Cardiac muscle cell (in vitro differentiated cells and primary cell): ENCODE data around the gene FCER2. TPM values are rescaled to one million over a fixed set of nuclear protein-coding genes. Genes with fewer than 3 reads are reported as not detected.
"Not testable (repeated sequence)": the region's sequence is repeated elsewhere in the genome, so short reads cannot be mapped to it uniquely, and the experiment has no call there.

Experiments
- DNase-seq, 2 donors: peaks; one replicate each; pipeline versions ENCODE4 v3.0.0 to v3.0.0-alpha.2; 2010 to 2017; ENCODE audit warnings: low read depth in 1 of 2, low spot score in 1 of 2
- H3K27ac ChIP-seq: fragments of 200-600 bp; sonication (generic); 2 replicates; pipeline ENCODE4 v1.5.1; 2016
- H3K27me3 ChIP-seq: fragments of 200-600 bp; sonication (generic); 2 replicates; pipeline ENCODE4 v1.6.0; 2016; ENCODE audit warnings: control low read depth
- H3K36me3 ChIP-seq: fragments of 200-600 bp; sonication (generic); 2 replicates; pipeline ENCODE4 v1.5.1; 2016; ENCODE audit warnings: control low read depth
- H3K4me1 ChIP-seq: fragments of 200-600 bp; sonication (generic); 2 replicates; pipeline ENCODE4 v1.8.1; 2017; ENCODE audit warnings: low read depth, mild to moderate bottlenecking, mixed run types
- H3K4me3 ChIP-seq: fragments of 200-600 bp; sonication (generic); 2 replicates; pipeline ENCODE4 v1.5.1; 2016; ENCODE audit warnings: mild to moderate bottlenecking
- H3K9me3 ChIP-seq: fragments of 200-600 bp; sonication (generic); 2 replicates; pipeline ENCODE4 v1.5.1; 2017; ENCODE audit warnings: low read depth, mild to moderate bottlenecking, control low read depth
- CTCF ChIP-seq: IDR thresholded peaks from 2 replicates; pipeline ENCODE4 v1.5.1; 2012; ENCODE audit warnings: low read depth, mild to moderate bottlenecking, low read length
- polyA plus RNA-seq: library from polyadenylated mRNA; unstranded; fragments of >200 nt; fragmentation: Nextera tagmentation; extraction: Ambion mirVana; gene quantifications from 2 replicates; pipeline ENCODE4 v1.2.1, GENCODE V29; 2016
- total RNA-seq: library from RNA; depleted of rRNA; stranded (reverse); fragments of >200 nt; gene quantifications from 2 replicates; pipeline ENCODE4 v1.2.3, GENCODE V29; 2016

FCER2 gene
- total RNA-seq = not detected in 2 replicates
- polyA plus RNA-seq = 0.39 TPM in 1 of 2 replicates, not detected in the other

GRCh38 chr19:7701654-7702457 is at the start of gene FCER2:
FCER2 (minus strand) TSS chr19:7702131; CDS start chr19:7699760, 2,371 bp downstream.
- DNase-seq = no peak
- no peak within 1 kb of the TSS for H3K4me3 ChIP-seq
- peaks cover 8% of the 10 kb centered on the region for H3K27me3 ChIP-seq
- no peaks in the 10 kb centered on the region for H3K4me1 ChIP-seq
- TF ChIP-seq CTCF = no peak
- no peaks in the 10 kb centered on the region for H3K36me3 ChIP-seq
- H3K9me3 ChIP-seq = no peaks in the 10 kb centered on the region
- no peak within 1 kb of the TSS for H3K27ac ChIP-seq

GRCh38 chr19:7751157-7751783 is 49.3 kb upstream of the FCER2 start:
- no peaks in the 10 kb centered on the region for H3K36me3 ChIP-seq
- H3K9me3 ChIP-seq = no peaks in the 10 kb centered on the region
- no peak overlapping the region for H3K4me3 ChIP-seq
- H3K4me1 ChIP-seq = no peaks in the 10 kb centered on the region
- H3K27ac ChIP-seq = no peak overlapping the region
- H3K27me3 ChIP-seq = no peaks in the 10 kb centered on the region
- TF ChIP-seq CTCF = no peak
- DNase-seq = no peak

GRCh38 chr19:7748756-7749155 is 46.8 kb upstream of the FCER2 start:
- Histone ChIP-seq H3K4me3 (no peak overlapping the region), H3K36me3 (no peaks in the 10 kb centered on the region), H3K27me3 (no peaks in the 10 kb centered on the region), H3K4me1 (no peaks in the 10 kb centered on the region), H3K9me3 (no peaks in the 10 kb centered on the region), H3K27ac (no peak overlapping the region)
- DNase-seq = peak in 1 of 2 donors; percentile 16
- TF ChIP-seq CTCF = no peak

GRCh38 chr19:7748171-7748570 is 46.2 kb upstream of the FCER2 start:
- Histone ChIP-seq H3K9me3 (no peaks in the 10 kb centered on the region), H3K4me1 (no peaks in the 10 kb centered on the region), H3K27me3 (no peaks in the 10 kb centered on the region), H3K27ac (no peak overlapping the region), H3K36me3 (no peaks in the 10 kb centered on the region), H3K4me3 (no peak overlapping the region)
- no peak for DNase-seq
- no peak for TF ChIP-seq CTCF

- Histone ChIP-seq H3K4me1 (no peaks in the 10 kb centered on the region), H3K4me3 (no peak within 1 kb of the TSS), H3K36me3 (no peaks in the 10 kb centered on the region), H3K27me3 (no peaks in the 10 kb centered on the region), H3K9me3 (no peaks in the 10 kb centered on the region), H3K27ac (no peak within 1 kb of the TSS)
- no peak for DNase-seq
- TF ChIP-seq CTCF = no peak
Measured at GRCh38 chr19:7746903-7747884, 45.3 kb upstream of the FCER2 start, which contains the start of gene CD209. CD209 (minus strand) TSS chr19:7747534; CDS start chr19:7747511, 23 bp downstream.

- DNase-seq, H3K27me3 ChIP-seq, H3K9me3 ChIP-seq, H3K27ac ChIP-seq, H3K4me1 ChIP-seq, H3K36me3 ChIP-seq, H3K4me3 ChIP-seq: not testable (repeated sequence)
Measured at GRCh38 chr19:7746306-7746705, 44.4 kb upstream of the FCER2 start.
